Heart right ventricle (tissue), 16 donors: ENCODE results near the gene OR6B1. TPM values are rescaled to one million over a fixed set of nuclear protein-coding genes. Genes with fewer than 3 reads are reported as not detected.

Experiments used
- ATAC-seq, 8 donors: fragments of 200-7000 bp; cut with Tn5 transposase; one replicate each; pipeline ENCODE4 v1.9.1; 2020; ENCODE audit warnings: mild to moderate bottlenecking in 8 of 8, moderate library complexity in 8 of 8, moderate number of reproducible peaks in 1 of 8
- DNase-seq, 2 donors: peaks; one replicate each; pipeline ENCODE4 v3.0.0-alpha.2; 2020
- H3K27ac ChIP-seq, 10 donors: fragments of 200-600 bp; sonication (generic) in 2 of 10; one replicate each; pipeline versions ENCODE4 v1.5.0 to v1.8.0; 2020 to 2022; ENCODE audit warnings: mild to moderate bottlenecking in 3 of 10
- H3K27me3 ChIP-seq, 7 donors: fragments of 200-600 bp; one replicate each; pipeline ENCODE4 v1.8.0; 2021 to 2022; ENCODE audit warnings: mild to moderate bottlenecking in 2 of 7
- H3K36me3 ChIP-seq, 9 donors: fragments of 200-600 bp; sonication (generic) in 1 of 9; one replicate each; pipeline versions ENCODE4 v1.5.0 to v1.8.0; 2020 to 2022; ENCODE audit warnings: mild to moderate bottlenecking in 2 of 9
- H3K4me1 ChIP-seq, 9 donors: fragments of 200-600 bp; sonication (generic) in 1 of 9; one replicate each; pipeline versions ENCODE4 v1.5.0 to v1.8.0; 2020 to 2022; ENCODE audit warnings: mild to moderate bottlenecking in 4 of 9
- H3K4me3 ChIP-seq, 10 donors: fragments of 200-600 bp; sonication (generic) in 2 of 10; one replicate each; pipeline versions ENCODE4 v1.5.0 to v1.8.0; 2020 to 2022; ENCODE audit warnings: mild to moderate bottlenecking in 7 of 10, moderate library complexity in 2 of 10
- H3K9me3 ChIP-seq, 11 donors: fragments of 200-600 bp in 10 of 11; sonication (generic) in 2 of 11; one replicate each; pipeline versions ENCODE4 v1.5.0 to v1.8.0; 2013 to 2022; ENCODE audit warnings: mild to moderate bottlenecking in 2 of 11, control low read depth in 1 of 11, moderate library complexity in 1 of 11
- CTCF ChIP-seq, 9 donors: fragments of 200-600 bp; sonication (generic) in 2 of 9; IDR thresholded peaks; one replicate each; pipeline versions ENCODE4 v1.5.0 to v1.8.0; 2021 to 2022; ENCODE audit warnings: antibody characterized with exemption in 9 of 9, mild to moderate bottlenecking in 5 of 9, moderate library complexity in 1 of 9
- WGBS, 2 donors: extraction: QIAGEN DNeasy Blood & Tissue Kit; methylation state at CpG; one replicate each; pipeline ENCODE4 v1.1.7; 2013; ENCODE audit warnings: inconsistent platforms in 1 of 2; 5-methylcytosine and 5-hydroxymethylcytosine counted together
- intact Hi-C, 10 donors: fragments of 100-400 bp; cut with DNase I; formaldehyde crosslinking; loops; one replicate each; pipeline versions ENCODE4 v1.11.1 to v1.14.2; 2022
- long read RNA-seq, 3 donors: library from polyadenylated mRNA; unstranded; transcript quantifications; one replicate each; pipeline ENCODE4 v2.0.0, GENCODE V29; 2020 to 2021
- polyA plus RNA-seq, 2 donors: library from polyadenylated mRNA; stranded (reverse); fragments of 200-250 nt; gene quantifications; one replicate each; pipeline ENCODE4 v1.2.3, GENCODE V29; 2013
- total RNA-seq, 10 donors: library from RNA; stranded (reverse); fragmentation: NEBNext Ultra II Directional in 3 of 10; extraction: Animal tissue kit (Norgen Biotek cat#: 25700) in 3 of 10; gene quantifications; one replicate each; pipeline versions ENCODE4 v1.2.1 to v1.2.4, GENCODE V29; 2021 to 2023
- donor health status: Arrhythmogenic right ventricular cardiomyopathy.
- donor health status: ischemic (EF 13 %, LVEDD 7.1; RV severe dilation, severe dysfunction).
- donor health status: healthy with polysubstance abuse.
- donor health status: DM: no; HTN: yes; CAD: no.
- donor health status: DM: no; HTN: no; CAD: no.
- donor health status: ischemic (EF 25% LVEDD 6.9; RV normal size, moderate dysfunction).
- donor health status: ischemic (EF 25% LVEDD 5.7; RV mildly dilated, moderate dysfunction).
- donor health status: healthy.
- donor health status: DM: yes; HTN: yes; CAD: no.
- donor health status: Ischemic cardiomyopathy.
- donor health status: ischemic (EF 35%, LVEDD 5.7; RV mildly dilated, moderate dysfunction).
- donor health status: nonischemic (EF 11% LVEDD 7.7; RV severe dilation, severe dysfunction).
- donor health status: DM: yes; HTN: yes; CAD: no.
- donor health status: PGD.
- donor health status: ischemic (EF 29% LVEDD 5.4; RV normal size, mild dysfunction).
- donor health status: nonischemic (EF 23%, LVEDD 6.1; RV moderate dilation, normal function).

Gene OR6B1
- total RNA-seq (not detected), polyA plus RNA-seq (not detected)
- long read RNA-seq, donor 1, result 0 reads
- long read RNA-seq, donor 2, result 0 reads
- long read RNA-seq, donor 3, result 0 reads

DNA sequence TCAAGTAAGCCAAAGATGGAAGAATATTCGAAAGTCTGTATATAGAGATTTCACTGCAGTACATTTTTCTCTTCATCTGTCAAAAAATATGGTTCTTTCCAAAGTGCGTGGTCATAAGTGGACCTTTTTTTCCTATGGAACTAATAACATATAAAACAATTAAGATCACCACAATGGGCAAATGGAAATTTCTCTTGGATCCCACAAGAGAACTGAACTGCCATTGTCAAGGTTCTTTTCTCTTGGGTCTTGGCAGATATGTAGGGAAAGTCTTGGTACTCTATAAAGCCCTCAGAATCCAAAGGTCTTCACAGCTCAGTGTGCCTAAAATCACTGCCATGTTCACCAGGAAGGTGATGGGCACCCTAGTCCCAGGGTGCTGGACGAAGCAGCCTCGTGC lies at the start of gene OR6B1:
OR6B1 (plus strand) TSS at position 301 of the 400 bp plus-strand sequence. CDS start 3,677 bp downstream, outside the sequence.
- Histone ChIP-seq H3K4me1 (no peaks in the 10 kb centered on the region), H3K27ac (no peak within 1 kb of the TSS), H3K36me3 (no peaks in the 10 kb centered on the region), H3K27me3 (no peaks in the 10 kb centered on the region), H3K4me3 (no peak within 1 kb of the TSS), H3K9me3 (no peaks in the 10 kb centered on the region)
- DNase-seq, result no peak
- intact Hi-C loops, result loop anchor here in 1 of 10 donors (10.0 kb wide), 1 partner anchor 45 kb away; the partner anchor contains the start of gene OR2F1
- ATAC-seq, result no peak
- no peak for TF ChIP-seq CTCF (IDR thresholded peaks at IDR 0.05)
- 81 to 87% methylated on average over 4 of the region's 4 CpGs for WGBS, 2 donors

DNA sequence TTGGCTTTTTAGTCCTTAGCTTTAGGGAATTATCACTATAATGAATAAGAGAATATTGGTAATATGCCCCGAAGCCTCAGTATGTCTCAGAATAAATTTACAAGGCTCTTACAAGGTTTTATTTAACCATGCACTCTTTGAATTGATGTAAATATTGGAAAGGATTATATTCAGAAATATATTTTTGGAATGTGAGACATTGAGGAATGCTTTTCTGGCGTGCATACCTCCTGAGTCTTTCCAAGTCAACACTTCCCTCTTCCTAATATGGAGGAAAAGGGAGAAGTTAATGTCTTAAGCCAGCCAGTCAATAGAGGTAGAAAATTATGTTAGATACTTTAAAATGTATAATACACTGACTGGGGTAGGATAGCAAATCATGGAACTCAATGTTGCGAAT lies 46.7 kb upstream of the OR6B1 start:
- Histone ChIP-seq H3K4me3 (no peak overlapping the region), H3K9me3 (no peaks in the 10 kb centered on the region), H3K36me3 (no peaks in the 10 kb centered on the region), H3K27me3 (peaks cover 0 to 4% (median 0%) of the 10 kb centered on the region in 7 donors), H3K4me1 (no peaks in the 10 kb centered on the region), H3K27ac (no peak overlapping the region)
- no peak for ATAC-seq
- WGBS, 2 donors, result 76 to 79% methylated on average over 3 of the region's 3 CpGs
- no peak for DNase-seq
- no peak for TF ChIP-seq CTCF (IDR thresholded peaks at IDR 0.05)
- intact Hi-C loops, result loop anchor here in 1 of 10 donors (10.0 kb wide), 1 partner anchor 51 kb away; the partner anchor contains the start of gene OR6B1

GRCh38 chr7:143954135-143954534 lies 46.0 kb upstream of the OR6B1 start:
- H3K4me3 ChIP-seq, result no peak overlapping the region
- ATAC-seq (no peak), DNase-seq (no peak)
- no peaks in the 10 kb centered on the region for H3K4me1 ChIP-seq
- peaks cover 0 to 4% (median 0%) of the 10 kb centered on the region in 7 donors for H3K27me3 ChIP-seq
- H3K27ac ChIP-seq, result no peak overlapping the region
- H3K9me3 ChIP-seq, result no peaks in the 10 kb centered on the region
- no peak for TF ChIP-seq CTCF (IDR thresholded peaks at IDR 0.05)
- H3K36me3 ChIP-seq, result no peaks in the 10 kb centered on the region
- 78 to 88% methylated on average over 2 of the region's 2 CpGs for WGBS, 2 donors
- intact Hi-C loops, result loop anchor here in 1 of 10 donors (10.0 kb wide), 1 partner anchor 51 kb away; the partner anchor contains the start of gene OR6B1

- Histone ChIP-seq H3K36me3 (no peaks in the 10 kb centered on the region), H3K27ac (no peak within 1 kb of the TSS), H3K4me3 (no peak within 1 kb of the TSS), H3K9me3 (no peaks in the 10 kb centered on the region), H3K4me1 (no peaks in the 10 kb centered on the region), H3K27me3 (peaks cover 0 to 4% (median 0%) of the 10 kb centered on the region in 7 donors)
- TF ChIP-seq CTCF (IDR thresholded peaks at IDR 0.05), result no peak
- WGBS, 2 donors, result 76 to 78% methylated on average over 3 of the region's 3 CpGs
- ATAC-seq, result no peak
- intact Hi-C loops, result loop anchor here in 1 of 10 donors (10.0 kb wide), 1 partner anchor 50 kb away; the partner anchor contains the start of gene OR6B1
- no peak for DNase-seq
Measured at GRCh38 chr7:143954544-143954943, 45.6 kb upstream of the OR6B1 start, which contains the start of gene OR2F1. OR2F1 (plus strand) TSS chr7:143954844; CDS start chr7:143959971, 5,127 bp downstream.
